Thymus (tissue), 11 donors: Measurements from ENCODE around the gene SGCA. TPM values are rescaled to one million over a fixed set of nuclear protein-coding genes. Genes with fewer than 3 reads are reported as not detected.

Source experiments
- DNase-seq, 9 donors: peaks; one replicate each; pipeline ENCODE4 v3.0.0-alpha.2; 2013; ENCODE audit warnings: low spot score in 9 of 9, low read depth in 6 of 9, missing footprints in 1 of 9
- H3K27ac ChIP-seq, 2 donors: one replicate each; pipeline ENCODE4 v1.5.1; 2013; ENCODE audit warnings: control low read depth in 1 of 2, low read depth in 1 of 2, low read length in 1 of 2, mild to moderate bottlenecking in 1 of 2, moderate library complexity in 1 of 2
- H3K27me3 ChIP-seq, 2 donors: one replicate each; pipeline ENCODE4 v1.5.1; 2013; ENCODE audit warnings: low read length in 1 of 2; ENCODE audit not compliant: control insufficient read depth in 2 of 2, insufficient read depth in 1 of 2
- H3K36me3 ChIP-seq, 2 donors: one replicate each; pipeline ENCODE4 v1.5.1; 2013; ENCODE audit warnings: low read length in 1 of 2, mild to moderate bottlenecking in 1 of 2, moderate library complexity in 1 of 2; ENCODE audit not compliant: control insufficient read depth in 2 of 2, insufficient read depth in 2 of 2
- H3K4me1 ChIP-seq, 2 donors: one replicate each; pipeline ENCODE4 v1.5.1; 2013; ENCODE audit warnings: low read length in 2 of 2; ENCODE audit not compliant: control insufficient read depth in 2 of 2, insufficient read depth in 2 of 2
- H3K4me3 ChIP-seq, 2 donors: one replicate each; pipeline ENCODE4 v1.5.1; 2013; ENCODE audit warnings: low read length in 2 of 2, control low read depth in 1 of 2, mild to moderate bottlenecking in 1 of 2
- H3K9me3 ChIP-seq, 2 donors: one replicate each; pipeline ENCODE4 v1.5.1; 2013; ENCODE audit warnings: low read length in 1 of 2, mild to moderate bottlenecking in 1 of 2; ENCODE audit not compliant: control insufficient read depth in 2 of 2, insufficient read depth in 1 of 2
- WGBS: extraction: QIAGEN DNeasy Blood & Tissue Kit; methylation state at CpG from one replicate; pipeline ENCODE4 v1.1.7; 2013; 5-methylcytosine and 5-hydroxymethylcytosine counted together
- polyA plus RNA-seq: library from polyadenylated mRNA; stranded (reverse); fragments of 200-250 nt; gene quantifications from one replicate; pipeline ENCODE4 v1.2.3, GENCODE V29; 2013
- total RNA-seq: library from RNA; stranded (reverse); fragments of 120-200 nt; gene quantifications from one replicate; pipeline ENCODE4 v1.2.4, GENCODE V29; 2013
- donor health status: healthy.

The SGCA gene
- total and polyA plus RNA-seq, 2 donors, result 1.7 to 5.4 TPM

- 96% methylated on average over 24 of the region's 24 CpGs for WGBS
- Histone ChIP-seq H3K27ac (no peak overlapping the region), H3K27me3 (peaks cover 0 to 2% of the 10 kb centered on the region in 2 donors), H3K4me1 (peaks cover 3 to 21% of the 10 kb centered on the region in 2 donors), H3K4me3 (no peak overlapping the region), H3K36me3 (no peaks in the 10 kb centered on the region), H3K9me3 (no peaks in the 10 kb centered on the region)
- no peak for DNase-seq
These were observed 21.0 kb downstream of the SGCA start for GRCh38 chr17:50186661-50187393.

- no peak for DNase-seq
- no peak overlapping the region for H3K4me3 ChIP-seq
- no peaks in the 10 kb centered on the region for H3K9me3 ChIP-seq
- 94% methylated on average over 4 of the region's 4 CpGs for WGBS
- H3K36me3 ChIP-seq, result no peaks in the 10 kb centered on the region
- peaks cover 3 to 19% of the 10 kb centered on the region in 2 donors for H3K4me1 ChIP-seq
- no peak overlapping the region for H3K27ac ChIP-seq
- H3K27me3 ChIP-seq, result peaks cover 0 to 2% of the 10 kb centered on the region in 2 donors
These were observed 21.6 kb downstream of the SGCA start for GRCh38 chr17:50187394-50187725.

GRCh38 chr17:50187751-50188530 lies 22.1 kb downstream of the SGCA start:
- Histone ChIP-seq H3K4me3 (no peak overlapping the region), H3K9me3 (no peaks in the 10 kb centered on the region), H3K27ac (no peak overlapping the region), H3K4me1 (peaks cover 3 to 19% of the 10 kb centered on the region in 2 donors), H3K27me3 (peaks cover 0 to 4% of the 10 kb centered on the region in 2 donors), H3K36me3 (no peaks in the 10 kb centered on the region)
- no peak for DNase-seq
- WGBS, result 98% methylated on average over 17 of the region's 17 CpGs

GRCh38 chr17:50188531-50188920 lies 22.7 kb downstream of the SGCA start:
- WGBS, result 90% methylated on average over 13 of the region's 13 CpGs

GRCh38 chr17:50188921-50189549 lies 23.2 kb downstream of the SGCA start:
- Histone ChIP-seq H3K36me3 (no peaks in the 10 kb centered on the region), H3K27ac (no peak overlapping the region), H3K4me1 (peaks cover 3 to 10% of the 10 kb centered on the region in 2 donors), H3K9me3 (no peaks in the 10 kb centered on the region), H3K4me3 (no peak overlapping the region), H3K27me3 (peaks cover 0 to 4% of the 10 kb centered on the region in 2 donors)
- DNase-seq, result no peak
- 93% methylated on average over 11 of the region's 11 CpGs for WGBS

More at GRCh38 chr17:50188531-50188920, 22.7 kb downstream of the SGCA start:
- H3K27me3 ChIP-seq, result peaks cover 0 to 4% of the 10 kb centered on the region in 2 donors
- no peaks in the 10 kb centered on the region for H3K9me3 ChIP-seq
- DNase-seq, result no peak
- no peaks in the 10 kb centered on the region for H3K36me3 ChIP-seq
- H3K4me1 ChIP-seq, result peaks cover 3 to 15% of the 10 kb centered on the region in 2 donors
- no peak overlapping the region for H3K4me3 ChIP-seq
- no peak overlapping the region for H3K27ac ChIP-seq

- Histone ChIP-seq H3K27me3 (peaks cover 0 to 7% of the 10 kb centered on the region in 2 donors), H3K9me3 (no peaks in the 10 kb centered on the region), H3K27ac (no peak overlapping the region), H3K36me3 (no peaks in the 10 kb centered on the region), H3K4me1 (peaks cover 2 to 3% of the 10 kb centered on the region in 2 donors), H3K4me3 (no peak overlapping the region)
- no peak for DNase-seq
- 96% methylated on average over 20 of the region's 20 CpGs for WGBS
These were observed 23.9 kb downstream of the SGCA start for GRCh38 chr17:50189550-50190292.

GRCh38 chr17:50190293-50190602 lies 24.4 kb downstream of the SGCA start:
- H3K4me1 ChIP-seq, result no peaks in the 10 kb centered on the region
- no peak overlapping the region for H3K27ac ChIP-seq
- H3K36me3 ChIP-seq, result no peaks in the 10 kb centered on the region
- no peak overlapping the region for H3K4me3 ChIP-seq
- no peak for DNase-seq
- H3K27me3 ChIP-seq, result peaks cover 0 to 10% of the 10 kb centered on the region in 2 donors
- 96% methylated on average over 8 of the region's 8 CpGs for WGBS
- no peaks in the 10 kb centered on the region for H3K9me3 ChIP-seq

GRCh38 chr17:50190603-50191358 lies 25.0 kb downstream of the SGCA start:
- no peaks in the 10 kb centered on the region for H3K4me1 ChIP-seq
- no peaks in the 10 kb centered on the region for H3K9me3 ChIP-seq
- no peak overlapping the region for H3K4me3 ChIP-seq
- WGBS, result 98% methylated on average over 8 of the region's 8 CpGs
- DNase-seq, result no peak
- H3K27ac ChIP-seq, result no peak overlapping the region
- H3K36me3 ChIP-seq, result no peaks in the 10 kb centered on the region
- peaks cover 0 to 10% of the 10 kb centered on the region in 2 donors for H3K27me3 ChIP-seq
